ENCODE results near the gene TTLL5. TPM values are rescaled to one million over a fixed set of nuclear protein-coding genes. Genes with fewer than 3 reads are reported as not detected.
A peak's percentile ranks its signal among the peaks of the same experiment; 100 is the strongest.

The TTLL5 gene
- total RNA-seq, 3 donors from 2014 or later, result 30.8 to 51.0 (median 32.8) TPM

DNA sequence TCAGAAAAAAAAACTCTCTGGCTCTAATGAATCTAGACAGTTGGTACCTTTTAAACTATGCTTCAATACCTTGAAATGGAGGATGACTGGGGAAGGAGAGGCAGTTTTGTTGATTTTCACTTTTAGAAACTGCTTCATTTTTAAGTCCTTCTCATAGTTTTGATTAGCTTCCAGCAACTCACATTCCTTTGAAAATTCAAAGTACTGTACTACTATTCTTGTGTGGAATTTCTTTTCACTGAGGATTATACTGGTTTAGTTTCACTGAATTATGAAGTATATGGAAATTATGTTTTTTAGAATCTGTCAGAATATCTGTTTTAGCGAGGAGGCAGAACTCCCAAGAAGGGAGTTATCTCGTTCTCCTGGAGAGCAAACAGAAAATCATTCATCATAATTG lies 204.5 kb downstream of the TTLL5 start:
- DNase-seq (no peak), ATAC-seq (no peak)
- H3K4me1 ChIP-seq (ENCODE audit: low read depth), result no peaks in the 10 kb centered on the region
- H3K4me3 ChIP-seq, result no peak overlapping the region
- TF ChIP-seq CTCF (IDR thresholded peaks at IDR 0.05), result no peak
- no peaks in the 10 kb centered on the region for H3K9me3 ChIP-seq
- intact Hi-C loops (cut with DNase I, micrococcal nuclease), result no loop called here
- H3K36me3 ChIP-seq (ENCODE audit: low read depth), result no peaks in the 10 kb centered on the region

GRCh38 chr14:75866970-75867369 lies 205.9 kb downstream of the TTLL5 start:
- Histone ChIP-seq H3K9me3 (no peaks in the 10 kb centered on the region), H3K36me3 (ENCODE audit: low read depth) (no peaks in the 10 kb centered on the region), H3K4me1 (ENCODE audit: low read depth) (no peaks in the 10 kb centered on the region), H3K4me3 (no peak overlapping the region)
- TF ChIP-seq CTCF (IDR thresholded peaks at IDR 0.05), result no peak
- no peak for ATAC-seq
- no peak for DNase-seq
- intact Hi-C loops (cut with DNase I, micrococcal nuclease), result no loop called here

GRCh38 chr14:75871181-75871880 lies 210.3 kb downstream of the TTLL5 start:
- no peaks in the 10 kb centered on the region for H3K4me1 ChIP-seq (ENCODE audit: low read depth)
- no peak for TF ChIP-seq CTCF (IDR thresholded peaks at IDR 0.05)
- ATAC-seq, result peak; percentile 67
- H3K36me3 ChIP-seq (ENCODE audit: low read depth), result no peaks in the 10 kb centered on the region
- H3K9me3 ChIP-seq, result no peaks in the 10 kb centered on the region
- no peak overlapping the region for H3K4me3 ChIP-seq
- intact Hi-C loops (cut with DNase I, micrococcal nuclease), result no loop called here
- no peak for DNase-seq

GRCh38 chr14:75875958-75876357 lies 214.9 kb downstream of the TTLL5 start:
- Histone ChIP-seq H3K4me1 (ENCODE audit: low read depth) (no peaks in the 10 kb centered on the region), H3K9me3 (no peaks in the 10 kb centered on the region), H3K36me3 (ENCODE audit: low read depth) (no peaks in the 10 kb centered on the region), H3K4me3 (no peak overlapping the region)
- DNase-seq, result no peak
- intact Hi-C loops (cut with DNase I, micrococcal nuclease), result no loop called here
- TF ChIP-seq CTCF (IDR thresholded peaks at IDR 0.05), result no peak
- peak; percentile 46 for ATAC-seq

- DNase-seq, result no peak
- Histone ChIP-seq H3K36me3 (ENCODE audit: low read depth) (no peaks in the 10 kb centered on the region), H3K9me3 (no peaks in the 10 kb centered on the region), H3K4me3 (no peak overlapping the region), H3K4me1 (ENCODE audit: low read depth) (no peaks in the 10 kb centered on the region)
- intact Hi-C loops (cut with DNase I, micrococcal nuclease), result no loop called here
- peak; percentile 40 for ATAC-seq
- TF ChIP-seq CTCF (IDR thresholded peaks at IDR 0.05), result no peak
Observed at GRCh38 chr14:75876530-75876929, 215.5 kb downstream of the TTLL5 start.

DNA sequence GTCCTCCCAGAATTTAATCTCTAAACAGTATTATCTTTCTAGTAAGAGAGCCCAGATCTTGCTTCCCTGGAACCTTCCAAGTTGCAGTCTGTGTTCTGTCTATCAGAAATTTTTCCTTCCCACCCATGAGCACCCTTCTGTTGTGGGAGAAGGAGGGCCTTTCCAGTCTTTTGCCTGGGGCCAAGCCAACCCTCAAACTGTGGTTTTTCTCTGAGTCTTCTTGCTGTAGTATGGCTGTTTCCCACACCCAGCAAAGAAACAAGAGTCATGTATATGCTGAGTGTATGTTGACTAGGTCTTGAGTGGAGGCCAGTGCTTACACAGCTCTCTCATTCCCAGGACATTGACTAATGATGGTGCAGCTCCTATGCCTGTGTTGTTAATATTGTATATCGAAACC lies 216.2 kb downstream of the TTLL5 start:
- ATAC-seq, result no peak
- no peak for TF ChIP-seq CTCF (IDR thresholded peaks at IDR 0.05)
- no peaks in the 10 kb centered on the region for H3K4me1 ChIP-seq (ENCODE audit: low read depth)
- intact Hi-C loops (cut with DNase I, micrococcal nuclease), result no loop called here
- DNase-seq, result no peak
- H3K9me3 ChIP-seq, result no peaks in the 10 kb centered on the region
- H3K4me3 ChIP-seq, result no peak overlapping the region
- H3K36me3 ChIP-seq (ENCODE audit: low read depth), result no peaks in the 10 kb centered on the region
